Spleen (tissue), 7 donors: Measurements from ENCODE around the gene RASSF7.

Experiments used
- CTCF ChIP-seq, 11 experiments: fragments of 200-600 bp in 7 of 11; fragments of 450-650 bp in 4 of 11; sonication (generic) in 4 of 11; IDR thresholded peaks in 8 of 11; conservative IDR thresholded peaks in 3 of 11; 1 replicate in 7 of 11; 2 replicates in 4 of 11; pipeline versions ENCODE4 v1.4.0 to v1.8.0; 2016 to 2021; ENCODE audit warnings: antibody characterized with exemption in 11 of 11, inconsistent platforms in 4 of 11, mild to moderate bottlenecking in 1 of 11
- POLR2A ChIP-seq, 3 donors: fragments of 450-650 bp; IDR thresholded peaks; one replicate each; pipeline ENCODE4 v1.5.1; 2017; ENCODE audit warnings: antibody characterized with exemption in 3 of 3, mild to moderate bottlenecking in 1 of 3
- POLR2AphosphoS5 ChIP-seq, 3 donors: sonication (generic); formaldehyde crosslinking; IDR thresholded peaks; one replicate each; pipeline ENCODE4 v1.5.1; 2017; ENCODE audit warnings: antibody characterized with exemption in 3 of 3
- donor health status: DM: no; HTN: no; CAD: no; lungs with moderate emphysema.
- donor health status: DM: no; HTN: no; CAD: no.
- donor health status: DM: no; HTN: no; CAD: no.

- TF ChIP-seq CTCF (IDR thresholded peaks at IDR 0.05 in 8 of 11, conservative IDR thresholded peaks at IDR 0.05 in 3 of 11) (no peak), POLR2A (IDR thresholded peaks at IDR 0.05) (no peak), POLR2AphosphoS5 (IDR thresholded peaks at IDR 0.05) (peak in 1 of 3 donors; percentile 25)
Measured at GRCh38 chr11:584287-584686, 23.5 kb downstream of the RASSF7 start.
